Sigmoid colon (tissue), 7 donors: Measurements from ENCODE around the gene ZNF138. TPM values are rescaled to one million over a fixed set of nuclear protein-coding genes. Genes with fewer than 3 reads are reported as not detected.

ENCODE experiments used
- DNase-seq: peaks from one replicate; pipeline ENCODE4 v3.0.0-alpha.2; 2019
- H3K27ac ChIP-seq, 4 donors: fragments of 200-600 bp; sonication (generic); one replicate each; pipeline ENCODE4 v1.5.1; 2016 to 2019; ENCODE audit warnings: mild to moderate bottlenecking in 1 of 4
- H3K27me3 ChIP-seq, 3 donors: fragments of 200-600 bp; sonication (generic); one replicate each; pipeline ENCODE4 v1.5.1; 2019; ENCODE audit warnings: mild to moderate bottlenecking in 1 of 3
- H3K36me3 ChIP-seq, 4 donors: fragments of 200-600 bp; sonication (generic); one replicate each; pipeline ENCODE4 v1.5.1; 2016 to 2019
- H3K4me1 ChIP-seq, 4 donors: fragments of 200-600 bp; sonication (generic); one replicate each; pipeline ENCODE4 v1.5.1; 2017 to 2019
- H3K4me3 ChIP-seq, 4 donors: fragments of 200-600 bp; sonication (generic); one replicate each; pipeline ENCODE4 v1.5.1; 2017 to 2019; ENCODE audit warnings: mild to moderate bottlenecking in 2 of 4, moderate library complexity in 1 of 4
- H3K9me3 ChIP-seq, 4 donors: fragments of 200-600 bp in 3 of 4; sonication (generic) in 3 of 4; one replicate each; pipeline versions ENCODE4 v1.5.1 to v1.6.1; 2013 to 2019
- EP300 ChIP-seq, 4 donors: sonication (generic); formaldehyde crosslinking; IDR thresholded peaks; one replicate each; pipeline ENCODE4 v1.6.1; 2017; ENCODE audit warnings: antibody characterized with exemption in 4 of 4
- POLR2A ChIP-seq, 2 donors: fragments of 450-650 bp; IDR thresholded peaks; one replicate each; pipeline ENCODE4 v1.6.1; 2016; ENCODE audit warnings: antibody characterized with exemption in 2 of 2, mild to moderate bottlenecking in 2 of 2, moderate library complexity in 2 of 2
- POLR2AphosphoS5 ChIP-seq, 4 donors: sonication (generic); formaldehyde crosslinking; IDR thresholded peaks; one replicate each; pipeline ENCODE4 v1.6.1; 2017; ENCODE audit warnings: antibody characterized with exemption in 4 of 4
- WGBS, 2 donors: extraction: QIAGEN DNeasy Blood & Tissue Kit; methylation state at CpG; one replicate each; pipeline ENCODE4 v1.1.7; 2013; 5-methylcytosine and 5-hydroxymethylcytosine counted together
- intact Hi-C: fragments of 100-400 bp; cut with DNase I; formaldehyde crosslinking; loops from one replicate; pipeline ENCODE4 v1.15.1; 2023
- polyA plus RNA-seq, 3 donors: library from polyadenylated mRNA; stranded (reverse); fragments of 200-250 nt; gene quantifications; one replicate each; pipeline ENCODE4 v1.2.3, GENCODE V29; 2013
- total RNA-seq, 4 donors: library from RNA; depleted of rRNA; stranded (reverse); fragments of >200 nt; gene quantifications; one replicate each; pipeline ENCODE4 v1.1.0, GENCODE V29; 2016
- TF ChIP-seq, protein P1 (sequence below), 4 experiments: fragments of 450-650 bp in 3 of 4; fragments of 200-600 bp in 1 of 4; IDR thresholded peaks; one replicate each; pipeline ENCODE4 v1.5.1; 2016 to 2019; ENCODE audit warnings: antibody characterized with exemption in 4 of 4, mild to moderate bottlenecking in 3 of 4, moderate library complexity in 2 of 4
- donor health status: healthy with polysubstance abuse.
- donor health status: Bipolar disorder and iron deficiency.
- donor health status: healthy.

Gene ZNF138
- total and polyA plus RNA-seq, 7 donors, result 3.9 to 26.0 (median 8.4) TPM

- intact Hi-C loops, result no loop called here
- H3K4me3 ChIP-seq, result no peak overlapping the region
- TF ChIP-seq POLR2A (IDR thresholded peaks at IDR 0.05) (no peak), EP300 (IDR thresholded peaks at IDR 0.05) (no peak), POLR2AphosphoS5 (IDR thresholded peaks at IDR 0.05) (no peak)
- TF ChIP-seq, protein P1, sequence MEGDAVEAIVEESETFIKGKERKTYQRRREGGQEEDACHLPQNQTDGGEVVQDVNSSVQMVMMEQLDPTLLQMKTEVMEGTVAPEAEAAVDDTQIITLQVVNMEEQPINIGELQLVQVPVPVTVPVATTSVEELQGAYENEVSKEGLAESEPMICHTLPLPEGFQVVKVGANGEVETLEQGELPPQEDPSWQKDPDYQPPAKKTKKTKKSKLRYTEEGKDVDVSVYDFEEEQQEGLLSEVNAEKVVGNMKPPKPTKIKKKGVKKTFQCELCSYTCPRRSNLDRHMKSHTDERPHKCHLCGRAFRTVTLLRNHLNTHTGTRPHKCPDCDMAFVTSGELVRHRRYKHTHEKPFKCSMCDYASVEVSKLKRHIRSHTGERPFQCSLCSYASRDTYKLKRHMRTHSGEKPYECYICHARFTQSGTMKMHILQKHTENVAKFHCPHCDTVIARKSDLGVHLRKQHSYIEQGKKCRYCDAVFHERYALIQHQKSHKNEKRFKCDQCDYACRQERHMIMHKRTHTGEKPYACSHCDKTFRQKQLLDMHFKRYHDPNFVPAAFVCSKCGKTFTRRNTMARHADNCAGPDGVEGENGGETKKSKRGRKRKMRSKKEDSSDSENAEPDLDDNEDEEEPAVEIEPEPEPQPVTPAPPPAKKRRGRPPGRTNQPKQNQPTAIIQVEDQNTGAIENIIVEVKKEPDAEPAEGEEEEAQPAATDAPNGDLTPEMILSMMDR (IDR thresholded peaks at IDR 0.05), result no peak
- no peaks in the 10 kb centered on the region for H3K4me1 ChIP-seq
- no peak overlapping the region for H3K27ac ChIP-seq
- no peak for DNase-seq
- no peaks in the 10 kb centered on the region for H3K9me3 ChIP-seq
- peaks cover 0 to 5% (median 0%) of the 10 kb centered on the region in 3 donors for H3K27me3 ChIP-seq
- WGBS, 2 donors, result 95% methylated on average over 13 of the region's 13 CpGs
- no peaks in the 10 kb centered on the region for H3K36me3 ChIP-seq
Measured at GRCh38 chr7:64870656-64871055, 76.4 kb downstream of the ZNF138 start.

- DNase-seq, result no peak
Measured at GRCh38 chr7:64871761-64872160, 77.5 kb downstream of the ZNF138 start.

DNA sequence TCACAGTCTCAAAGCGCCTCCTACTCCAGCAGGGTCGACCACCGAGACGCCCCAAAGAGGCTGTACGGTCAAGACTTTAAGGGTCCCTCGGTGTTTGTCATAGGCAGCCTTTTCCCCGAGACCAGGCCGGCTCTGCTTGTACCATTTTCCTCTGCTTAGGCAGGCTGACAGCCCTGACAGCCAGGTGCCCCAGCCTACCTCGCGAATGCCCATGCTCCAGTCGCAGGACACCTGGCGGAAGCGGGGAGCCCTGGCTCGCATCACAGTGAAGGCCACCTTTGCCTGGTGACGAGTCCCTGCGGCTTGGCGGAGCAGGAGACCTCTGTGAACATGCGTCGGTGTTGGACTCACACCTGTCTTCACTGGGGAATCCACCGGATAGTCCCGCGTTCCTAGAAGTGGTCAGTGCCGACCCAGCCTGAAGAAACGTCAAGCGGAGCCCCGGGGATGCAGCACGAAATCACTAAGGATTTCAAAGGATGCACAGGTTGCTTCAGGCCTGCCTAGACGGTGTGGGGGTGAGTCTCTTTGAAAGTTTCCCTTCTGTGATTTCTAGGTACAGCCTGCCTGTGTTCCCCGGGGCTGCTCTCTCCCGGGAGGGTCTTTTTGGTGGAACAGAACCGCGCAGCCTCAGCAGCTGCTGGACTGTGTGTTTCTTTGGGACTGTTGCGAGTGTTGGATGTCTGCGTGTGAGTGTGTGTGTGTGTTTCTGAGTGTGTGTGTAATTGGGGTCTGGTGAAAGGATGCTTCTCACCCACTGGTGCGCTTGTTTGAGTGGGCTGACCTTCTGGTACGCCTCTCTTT, 78.3 kb downstream of the ZNF138 start:
- H3K4me1 ChIP-seq, result peaks cover 0 to 7% (median 3%) of the 10 kb centered on the region in 4 donors

More at GRCh38 chr7:64871761-64872160, 77.5 kb downstream of the ZNF138 start:
- no peaks in the 10 kb centered on the region for H3K9me3 ChIP-seq
- peaks cover 0 to 5% (median 0%) of the 10 kb centered on the region in 3 donors for H3K27me3 ChIP-seq
- no peak overlapping the region for H3K4me3 ChIP-seq
- WGBS, 2 donors, result 66 to 81% methylated on average over 8 of the region's 8 CpGs
- TF ChIP-seq POLR2AphosphoS5 (IDR thresholded peaks at IDR 0.05) (no peak), POLR2A (IDR thresholded peaks at IDR 0.05) (no peak), EP300 (IDR thresholded peaks at IDR 0.05) (no peak)
- TF ChIP-seq, protein P1 (IDR thresholded peaks at IDR 0.05), result no peak
- intact Hi-C loops, result no loop called here
- H3K27ac ChIP-seq, result no peak overlapping the region
- H3K4me1 ChIP-seq, result no peaks in the 10 kb centered on the region
- H3K36me3 ChIP-seq, result no peaks in the 10 kb centered on the region

DNA sequence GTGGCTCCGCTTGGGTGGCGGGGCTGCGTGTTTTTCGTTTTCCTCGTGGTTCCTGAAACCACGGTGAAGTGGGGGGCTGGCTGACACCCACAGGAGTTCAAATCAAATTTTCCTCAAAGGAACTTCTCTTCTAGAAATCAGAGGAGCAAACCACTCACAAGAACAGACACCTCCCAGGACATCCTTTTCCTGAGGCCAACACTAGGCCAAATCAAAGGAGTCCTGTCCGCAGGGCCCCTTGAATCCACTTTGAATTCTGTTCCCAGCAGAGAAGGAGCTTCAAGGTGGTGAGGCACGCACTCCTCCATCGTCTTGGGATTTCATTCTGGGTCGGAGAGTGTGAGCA, 78.9 kb downstream of the ZNF138 start:
- H3K36me3 ChIP-seq, result no peaks in the 10 kb centered on the region
- DNase-seq, result no peak
- intact Hi-C loops, result no loop called here
- peaks cover 0 to 5% (median 0%) of the 10 kb centered on the region in 3 donors for H3K27me3 ChIP-seq
- peaks cover 0 to 9% (median 3%) of the 10 kb centered on the region in 4 donors for H3K4me1 ChIP-seq
- H3K27ac ChIP-seq, result no peak overlapping the region
- no peaks in the 10 kb centered on the region for H3K9me3 ChIP-seq
- TF ChIP-seq, protein P1 (IDR thresholded peaks at IDR 0.05), result no peak
- TF ChIP-seq EP300 (IDR thresholded peaks at IDR 0.05), result no peak
- H3K4me3 ChIP-seq, result no peak overlapping the region
- WGBS, 2 donors, result 94% methylated on average over 10 of the region's 10 CpGs

More for the DNA sequence above, 78.3 kb downstream of the ZNF138 start:
- no peak for DNase-seq
- TF ChIP-seq EP300 (IDR thresholded peaks at IDR 0.05) (no peak), POLR2AphosphoS5 (IDR thresholded peaks at IDR 0.05) (no peak), POLR2A (IDR thresholded peaks at IDR 0.05) (no peak)
- TF ChIP-seq, protein P1 (IDR thresholded peaks at IDR 0.05), result no peak
- Histone ChIP-seq H3K27me3 (peaks cover 0 to 5% (median 0%) of the 10 kb centered on the region in 3 donors), H3K36me3 (no peaks in the 10 kb centered on the region), H3K27ac (no peak overlapping the region), H3K4me3 (no peak overlapping the region), H3K9me3 (no peaks in the 10 kb centered on the region)
- intact Hi-C loops, result no loop called here
- 94 to 95% methylated on average over 36 of the region's 36 CpGs for WGBS, 2 donors
